GM23248 (cell line): Measurements from ENCODE around the gene LDLRAD4.

ENCODE experiments used
- EZH2 ChIP-seq: fragments of 200-600 bp; sonication (generic); IDR thresholded peaks from 2 replicates; pipeline ENCODE4 v1.6.1; 2018; ENCODE audit warnings: antibody characterized with exemption, mild to moderate bottlenecking; ENCODE audit not compliant: insufficient read depth, poor library complexity, severe bottlenecking
- EZH2phosphoT487 ChIP-seq: fragments of 200-600 bp; sonication (generic); IDR thresholded peaks from 2 replicates; pipeline ENCODE4 v1.6.1; 2018; ENCODE audit warnings: antibody characterized with exemption, moderate library complexity, mild to moderate bottlenecking, low read depth; ENCODE audit not compliant: insufficient read depth

GRCh38 chr18:13433125-13433524 is 214.6 kb downstream of the LDLRAD4 start:
- TF ChIP-seq EZH2, result no peak
- no peak for TF ChIP-seq EZH2phosphoT487
